GM04504 (cell line): ENCODE data around the gene ABHD2.
"Not testable (repeated sequence)": the region's sequence is repeated elsewhere in the genome, so short reads cannot be mapped to it uniquely, and the experiment has no call there.

Experiments used
- DNase-seq: peaks from one replicate; pipeline ENCODE4 v3.0.0-alpha.2; 2012; ENCODE audit warnings: low read depth

The ABHD2 gene

DNA sequence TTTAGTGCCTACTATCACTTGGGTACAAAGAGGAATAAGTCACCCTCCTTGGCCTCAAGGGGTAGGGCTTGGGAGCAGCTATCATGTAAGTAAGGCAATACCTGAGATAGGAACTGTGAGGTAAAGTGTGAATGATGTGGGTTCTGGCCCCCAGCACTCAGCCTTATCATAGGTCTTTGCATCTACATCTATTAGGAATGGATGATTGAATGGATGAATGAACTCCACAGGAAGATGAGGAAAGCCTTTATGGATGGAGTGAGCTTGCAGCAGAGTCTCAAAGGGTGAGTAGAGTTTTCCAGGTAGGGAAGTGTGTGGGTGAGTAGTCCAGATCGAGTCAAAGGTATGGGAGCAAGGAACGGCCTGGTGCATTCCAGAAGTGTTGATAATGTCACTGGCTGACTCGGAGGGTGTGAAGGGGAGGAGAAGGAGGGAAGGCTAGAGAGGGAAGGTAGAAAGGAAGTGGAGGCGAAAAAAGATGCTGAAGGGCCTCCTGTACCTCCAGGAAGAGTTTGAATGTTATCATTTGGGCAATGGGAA is 13.1 kb upstream of the ABHD2 start:
- no peak for DNase-seq

DNA sequence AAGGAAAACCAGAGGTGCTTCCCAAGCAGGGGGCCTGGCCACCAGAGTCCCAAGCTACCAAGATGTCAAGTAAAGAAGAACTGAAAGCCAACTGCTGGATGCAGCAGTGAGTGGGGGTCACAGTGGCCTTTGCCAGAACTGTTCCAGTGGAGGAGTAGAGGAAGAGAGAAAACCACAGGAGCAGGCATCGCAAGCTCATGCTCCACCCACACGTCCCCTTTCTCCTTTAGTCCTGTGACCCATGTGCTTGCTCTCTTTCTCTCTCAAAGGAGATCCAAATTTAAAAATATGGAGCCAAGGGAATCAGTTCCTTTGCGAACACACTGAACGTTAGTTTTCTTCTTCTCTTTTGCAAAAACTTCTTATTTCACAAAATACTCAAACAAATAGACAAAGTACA is 12.4 kb upstream of the ABHD2 start:
- DNase-seq: no peak

DNA sequence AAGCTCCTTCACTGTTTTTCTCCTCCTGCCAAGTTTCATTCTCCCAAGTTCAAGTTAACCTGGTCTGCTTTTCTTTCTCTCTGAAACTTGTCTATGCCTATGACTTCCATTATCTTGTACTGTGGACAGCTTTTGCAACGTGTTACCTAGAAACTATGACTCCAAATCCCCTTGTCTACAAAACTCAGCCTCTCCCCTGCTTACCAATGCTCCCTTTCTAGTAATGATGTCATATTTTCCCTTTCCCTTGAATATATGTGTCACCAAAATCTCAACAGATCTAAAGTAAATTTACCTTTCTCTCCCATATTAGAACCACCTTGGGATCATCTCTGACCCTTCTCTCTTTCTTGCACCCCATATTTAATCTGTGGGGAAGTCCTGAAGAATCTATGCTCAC is 10.5 kb upstream of the ABHD2 start:
- no peak for DNase-seq

DNA sequence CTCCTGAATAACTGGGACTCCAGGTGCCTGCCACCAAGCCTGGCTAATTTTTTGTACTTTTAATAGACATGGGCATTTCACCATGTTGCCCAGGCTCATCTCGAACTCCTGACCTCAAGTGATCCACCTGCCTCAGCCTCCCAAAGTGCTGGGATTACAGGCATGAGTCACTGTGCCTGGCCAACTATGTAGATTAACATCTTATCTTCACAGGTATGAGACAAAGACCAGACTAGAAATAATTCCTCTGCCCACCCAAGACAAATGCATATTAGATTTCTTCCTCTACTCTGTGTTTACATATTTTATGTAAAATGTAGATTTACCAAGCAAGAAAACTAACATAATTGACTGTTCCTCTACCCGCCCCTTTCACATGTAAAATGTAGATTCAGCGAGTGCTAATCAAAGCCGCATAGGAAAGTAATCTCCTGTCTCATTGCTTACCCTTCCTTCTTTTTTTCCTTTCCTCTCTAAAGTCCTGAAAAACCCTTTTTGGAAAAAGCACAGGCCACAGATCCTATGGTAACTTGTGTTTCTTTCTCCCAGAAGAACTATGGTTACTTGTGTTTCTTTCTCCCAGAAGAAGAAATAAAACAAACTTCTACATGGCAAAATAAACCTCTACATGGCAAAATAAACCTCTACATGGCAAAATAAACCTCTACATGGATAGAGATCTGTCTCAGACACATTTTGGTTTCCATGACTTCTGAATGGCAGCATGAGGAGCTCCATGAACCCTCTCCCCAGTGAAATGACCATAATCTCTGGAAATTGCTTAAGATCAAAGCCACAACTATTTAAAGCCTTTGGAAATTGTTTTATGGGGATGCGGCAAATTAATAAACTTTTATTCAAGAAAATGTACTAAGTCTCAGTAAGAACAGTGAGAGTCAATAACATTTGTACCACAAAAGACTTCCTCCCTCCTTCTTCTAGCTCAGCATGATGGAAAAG is 9.1 kb upstream of the ABHD2 start:
- DNase-seq: no peak

DNA sequence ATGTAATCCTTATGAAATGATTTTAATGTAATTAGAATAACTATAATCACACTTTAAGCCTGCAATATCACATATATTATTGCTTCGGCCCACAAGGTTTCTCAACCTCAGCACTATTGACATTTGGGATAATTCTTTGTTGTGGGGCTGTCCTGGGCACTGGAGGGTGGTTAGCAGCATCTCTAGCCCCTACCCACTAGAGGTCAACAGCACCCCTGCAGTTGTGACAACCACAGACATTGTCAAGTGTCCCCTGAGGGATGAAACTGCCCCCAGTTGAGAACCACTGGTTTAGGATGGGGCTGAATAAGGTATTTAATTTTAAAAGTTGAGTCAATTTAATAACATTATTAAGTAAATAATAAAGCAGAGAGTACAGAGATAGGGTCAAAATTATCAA is 6.4 kb upstream of the ABHD2 start:
- DNase-seq: no peak

DNA sequence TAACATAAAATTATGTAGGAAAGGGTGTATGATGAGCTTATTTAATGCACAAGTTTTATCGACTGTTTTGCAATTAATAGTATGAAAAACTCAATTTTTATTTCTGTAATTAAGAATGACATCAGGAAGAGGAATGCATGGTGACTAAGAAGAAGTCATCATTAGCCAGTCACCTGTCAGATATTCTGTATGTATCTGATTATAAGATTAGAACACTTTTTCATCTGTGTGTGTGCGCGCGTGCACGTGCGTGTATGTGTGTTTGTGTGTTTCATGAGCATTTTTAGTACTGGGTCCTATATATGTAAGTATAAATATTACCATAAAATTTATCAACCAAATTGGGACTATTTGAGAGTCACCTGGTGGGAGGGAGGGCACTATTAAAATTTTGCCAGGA is 5.0 kb upstream of the ABHD2 start:
- DNase-seq: no peak

DNA sequence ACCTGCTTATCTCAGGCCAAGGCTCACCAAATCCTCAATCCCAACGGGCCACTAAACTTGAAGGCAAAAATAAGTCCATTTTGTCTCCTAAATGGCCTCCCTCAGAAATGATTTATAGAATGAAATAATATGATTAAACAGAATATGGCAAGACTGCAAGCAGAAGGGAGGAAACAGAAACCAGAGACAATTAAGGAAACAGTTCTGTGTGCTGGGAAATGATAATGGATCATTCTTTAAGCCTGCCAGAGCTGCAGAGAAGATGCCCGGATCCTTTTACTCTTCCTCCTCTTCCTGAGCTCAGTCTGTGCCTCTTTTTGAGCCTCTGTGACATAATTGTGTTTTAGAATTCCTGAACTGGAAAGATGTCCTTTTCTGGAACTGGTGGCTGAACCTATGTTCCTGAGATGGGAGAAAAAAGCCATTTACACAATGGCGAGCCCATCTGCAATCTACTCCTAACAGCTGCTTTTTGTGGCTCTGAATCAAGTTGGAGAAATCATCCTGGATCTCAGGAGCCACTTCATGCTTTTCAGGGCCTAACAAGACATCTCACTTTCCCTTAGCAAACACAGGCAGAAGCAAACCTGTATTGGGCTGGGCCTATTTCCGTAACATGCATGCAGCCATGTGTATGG is 2.8 kb upstream of the ABHD2 start:
- no peak for DNase-seq

DNA sequence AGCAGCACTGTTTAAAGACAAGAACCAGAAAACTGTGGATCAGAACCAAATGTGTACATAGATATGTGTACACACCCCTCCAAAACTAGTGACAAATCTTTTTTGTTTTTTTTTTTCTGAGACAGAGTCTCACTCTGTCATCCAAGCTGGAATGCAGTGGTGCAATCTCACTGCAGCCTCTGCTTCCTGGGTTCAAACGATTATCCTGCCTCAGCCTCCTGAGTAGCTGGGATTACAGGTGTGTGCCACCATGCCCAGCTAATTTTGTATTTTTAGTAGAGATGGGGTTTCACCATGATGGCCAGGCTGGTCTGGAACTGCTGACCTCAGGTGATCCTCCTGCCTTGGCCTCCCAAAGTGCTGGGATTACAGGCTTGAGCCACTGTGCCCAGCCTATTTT is 2.3 kb upstream of the ABHD2 start:
- DNase-seq: not testable (repeated sequence)

DNA sequence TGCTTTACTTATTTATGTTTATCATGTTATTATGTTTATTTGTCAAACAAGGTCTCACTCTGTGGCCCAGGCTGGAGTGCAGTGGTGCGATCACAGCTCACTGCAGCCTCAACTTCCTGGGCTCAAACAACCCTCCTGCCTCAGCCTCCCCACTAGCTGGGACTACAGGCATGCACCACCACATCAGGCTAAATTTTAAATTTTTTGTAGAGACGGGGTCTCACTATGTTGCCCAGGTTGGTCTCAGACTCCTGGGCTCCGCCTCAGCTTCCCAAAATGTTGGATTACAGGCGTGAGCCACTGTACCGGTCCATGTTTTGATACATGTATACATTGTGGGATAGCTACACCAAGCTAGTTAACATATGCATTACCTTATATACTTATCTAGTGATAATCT is 1.9 kb upstream of the ABHD2 start:
- DNase-seq: not testable (repeated sequence)

DNA sequence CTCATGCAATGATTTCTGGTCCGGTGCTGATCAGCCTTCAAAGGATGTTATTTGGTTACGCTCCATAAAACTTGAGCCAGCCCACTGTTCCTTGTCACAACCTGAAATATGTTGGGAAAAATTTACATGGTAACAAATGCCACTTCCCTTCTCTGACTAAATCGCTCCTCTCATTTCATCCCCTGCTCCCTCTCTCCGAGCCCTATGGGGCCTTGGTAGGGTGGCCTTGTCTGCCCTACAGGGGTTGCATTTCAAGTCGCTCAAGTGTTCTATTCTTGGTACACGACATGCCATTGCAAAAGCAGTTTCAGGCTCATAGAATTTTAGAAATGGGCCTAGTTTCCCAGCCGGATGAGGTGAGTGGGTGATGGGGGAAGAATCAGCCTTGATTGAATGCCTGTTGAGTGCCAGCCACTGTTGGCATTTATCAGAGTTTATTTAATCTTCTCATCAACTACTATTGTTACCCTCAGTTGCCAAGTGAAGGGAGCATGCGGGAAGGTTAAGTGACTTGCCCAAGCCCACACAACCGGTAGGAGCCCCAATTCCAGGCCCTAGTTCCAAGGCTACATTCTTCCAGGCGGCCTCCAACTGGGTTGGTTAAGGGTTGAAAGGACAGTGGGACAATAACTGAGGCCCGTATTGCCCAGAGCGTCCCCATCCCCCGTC is 961 bp upstream of the ABHD2 start:
- DNase-seq: no peak

DNA sequence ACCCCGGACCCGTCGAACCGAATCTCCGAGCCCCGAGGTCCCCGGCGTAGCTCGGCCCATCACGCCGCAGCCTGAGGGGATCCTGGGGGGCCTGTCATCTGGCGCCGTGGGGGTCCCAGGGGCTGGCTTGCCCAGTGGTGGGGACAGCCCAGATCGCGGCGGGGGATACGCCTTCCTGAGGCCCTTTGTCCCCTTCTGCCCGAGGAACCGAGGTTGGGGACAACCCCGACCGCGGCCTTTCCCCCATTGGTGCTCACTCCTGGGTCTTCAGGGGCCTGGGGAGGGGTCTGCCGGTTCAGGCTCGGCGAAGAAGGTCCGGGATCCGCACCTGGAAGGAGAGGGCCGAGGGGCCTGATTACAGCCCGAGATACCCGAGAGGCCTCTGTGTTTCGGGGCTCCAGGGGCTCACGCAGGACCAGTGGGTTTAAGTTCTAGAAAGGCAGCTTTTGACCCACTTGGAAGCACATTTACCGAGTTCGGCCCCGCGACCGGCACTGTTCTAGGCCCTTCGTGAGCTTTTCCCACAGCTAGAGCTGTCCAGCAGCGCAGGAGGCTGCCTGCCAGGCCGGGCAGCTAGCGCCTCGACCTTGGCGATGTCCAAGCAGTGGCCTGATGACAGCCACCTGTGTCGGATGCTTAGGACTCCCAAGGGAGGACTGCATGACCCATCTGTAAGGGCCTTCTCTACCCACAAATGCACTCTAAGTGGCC is 504 bp downstream of the ABHD2 start:
- DNase-seq: no peak

DNA sequence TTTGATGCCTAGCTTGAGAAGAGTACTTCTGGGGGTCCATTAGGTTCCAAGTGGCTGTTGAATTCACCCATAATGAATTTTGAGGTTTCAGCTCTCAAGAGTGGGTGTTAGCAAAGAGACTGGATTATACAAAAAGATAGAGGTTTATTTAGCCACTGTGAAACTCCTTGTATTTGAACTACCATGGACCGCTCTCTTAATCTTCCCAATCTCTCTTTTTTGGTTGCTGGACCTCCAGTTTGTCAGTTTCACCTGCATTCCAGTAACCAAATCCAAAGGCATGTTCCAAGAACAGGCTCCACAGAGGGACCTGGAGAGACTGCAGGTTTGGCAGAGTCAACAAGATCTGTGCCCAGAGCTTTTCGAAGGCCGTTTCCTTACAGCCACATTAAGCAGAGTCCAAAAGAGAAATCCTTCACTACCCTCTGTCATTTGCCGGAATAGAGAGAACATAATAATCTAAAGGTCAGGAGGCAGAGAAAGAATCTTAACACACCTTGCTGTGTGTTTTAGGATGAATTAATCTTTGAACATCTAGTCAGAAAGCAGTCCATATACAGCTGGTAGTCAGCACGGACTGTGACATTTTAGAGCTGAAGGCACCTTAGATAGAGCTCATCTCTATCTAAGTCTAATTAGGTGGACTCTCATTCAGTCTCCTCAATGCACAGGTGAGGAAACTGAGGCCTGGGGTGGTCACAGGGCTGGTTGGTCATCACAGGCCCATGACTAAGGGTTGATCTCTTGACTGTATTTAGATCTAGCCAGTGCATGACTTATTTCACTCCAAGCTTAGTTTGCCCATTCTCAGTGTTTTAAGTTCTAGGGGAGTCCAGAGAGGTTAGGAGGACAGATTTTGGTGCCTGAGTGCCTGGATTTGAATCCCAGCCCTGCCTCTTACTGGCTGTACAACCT is 1.3 kb downstream of the ABHD2 start:
- no peak for DNase-seq

DNA sequence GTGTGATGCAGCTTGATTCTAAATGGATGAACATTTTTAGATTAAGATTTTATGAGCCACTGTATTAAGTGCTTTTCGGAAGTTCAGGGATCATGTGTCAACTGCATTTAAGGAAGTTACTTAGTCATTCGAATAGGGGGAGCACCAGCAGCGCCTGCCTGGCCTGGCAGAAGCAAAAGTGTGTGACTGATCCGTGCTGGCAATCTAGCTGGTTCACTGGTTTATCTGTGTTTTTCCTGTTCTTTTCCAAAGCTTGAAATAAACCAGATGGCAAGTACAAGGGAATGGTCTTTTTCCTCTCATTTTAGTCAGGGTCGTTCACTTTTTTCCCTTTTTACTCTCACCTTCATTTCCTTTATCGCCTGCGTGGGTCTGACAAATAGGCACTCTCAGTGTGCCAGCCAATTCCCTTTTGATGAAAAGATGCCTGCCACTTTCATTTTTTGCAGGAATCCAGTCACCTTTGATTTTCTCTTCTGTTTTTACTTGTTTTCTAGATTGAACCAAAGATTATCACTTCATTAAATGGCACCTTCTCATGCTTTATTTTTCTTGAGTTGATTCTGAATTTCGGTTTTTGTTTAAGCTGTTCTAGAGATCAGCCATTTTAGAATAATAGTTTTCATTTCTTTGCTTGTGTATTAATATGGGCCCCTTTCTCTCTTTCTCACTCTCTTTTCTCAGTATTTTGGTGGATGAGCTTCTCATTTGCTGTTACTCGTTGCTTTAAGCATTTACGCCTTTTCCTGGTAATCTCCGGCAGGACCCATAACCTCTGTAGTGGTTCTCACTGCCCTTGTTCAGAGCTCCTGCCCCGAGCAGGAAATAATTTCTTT is 2.8 kb downstream of the ABHD2 start:
- no peak for DNase-seq

DNA sequence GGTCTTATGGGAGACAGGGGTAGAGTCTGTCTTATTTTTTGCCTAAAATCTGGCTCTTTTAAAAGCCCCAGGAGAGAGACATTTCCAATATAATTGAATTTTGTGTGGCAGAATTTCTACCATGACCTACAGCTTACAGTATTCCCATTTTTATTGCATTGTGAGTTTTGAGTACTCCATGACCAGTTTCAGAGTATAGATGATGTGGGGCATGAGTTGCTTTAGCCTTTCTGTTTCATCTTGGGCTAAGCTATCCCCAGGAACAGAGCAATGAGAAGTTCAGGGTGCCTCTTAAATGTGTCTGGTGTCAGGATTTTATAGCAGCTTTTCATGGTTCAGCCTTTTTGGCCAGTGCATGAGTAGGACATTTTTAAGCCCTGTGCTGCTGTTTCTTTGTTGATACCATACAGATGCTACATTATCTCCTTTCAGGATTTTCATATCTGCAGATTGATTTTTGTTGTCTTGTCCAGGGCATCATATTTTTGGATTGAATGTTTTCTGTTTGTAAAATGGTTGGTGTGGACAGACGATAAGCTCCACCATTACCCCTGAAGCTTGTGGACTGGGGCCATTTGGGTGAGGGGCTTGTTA is 3.5 kb downstream of the ABHD2 start:
- DNase-seq: no peak

DNA sequence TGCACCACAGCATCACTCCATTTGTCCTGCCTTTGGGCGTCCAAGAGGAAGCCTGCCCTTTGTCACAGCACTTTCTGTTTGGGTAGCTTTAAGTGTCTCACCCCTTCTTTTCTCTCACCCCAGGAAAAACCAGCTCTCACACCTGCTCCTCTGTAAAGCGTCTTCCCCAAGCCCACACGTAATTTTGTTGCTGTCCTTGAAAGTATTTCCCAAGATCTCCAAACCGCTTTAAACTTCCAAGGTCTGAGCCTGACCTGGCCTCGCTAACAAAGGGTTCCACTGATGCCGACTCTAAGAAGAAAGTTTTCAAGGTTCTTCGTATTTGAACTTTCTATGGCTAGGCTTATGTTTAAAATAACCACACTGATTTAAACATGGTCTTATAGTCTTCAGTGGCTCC is 5.3 kb downstream of the ABHD2 start:
- DNase-seq: no peak

DNA sequence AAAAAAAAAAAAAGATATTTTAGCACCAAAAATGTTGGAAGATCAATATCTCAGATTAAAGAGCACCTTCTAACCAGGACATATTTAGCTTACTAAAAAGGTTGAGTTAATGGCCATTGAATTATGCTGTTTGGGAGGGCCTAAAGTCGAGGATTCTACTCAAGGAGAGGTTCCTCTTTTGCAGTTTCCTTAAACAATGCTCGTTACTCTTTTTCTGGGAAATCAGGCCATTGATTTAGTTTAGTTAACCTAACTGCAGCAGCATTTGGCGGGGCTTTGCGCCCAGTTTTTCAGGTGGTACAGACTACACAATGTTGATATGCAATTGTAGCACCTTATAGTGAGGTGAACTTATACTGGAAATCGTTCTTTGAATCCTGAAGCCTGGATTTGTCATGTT is 6.8 kb downstream of the ABHD2 start:
- DNase-seq: no peak

DNA sequence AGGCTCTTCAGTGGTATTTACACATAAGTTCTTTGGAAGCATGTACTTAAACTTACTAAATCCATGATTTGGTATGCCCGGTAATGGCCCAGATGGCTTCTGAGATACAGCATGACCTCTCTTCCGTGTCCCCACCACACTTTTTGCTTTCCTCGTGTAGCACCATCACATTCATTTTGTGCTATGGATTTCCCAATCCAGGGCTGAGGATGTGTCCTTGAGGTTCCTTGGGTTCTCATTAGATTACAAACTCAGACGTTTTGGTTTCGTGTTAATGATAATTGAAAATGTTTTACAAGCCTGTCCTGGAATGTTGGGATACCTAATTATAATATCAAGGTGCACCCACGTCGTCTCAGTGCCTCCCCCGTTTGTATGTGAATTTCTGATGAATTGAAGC is 7.3 kb downstream of the ABHD2 start:
- DNase-seq: no peak

DNA sequence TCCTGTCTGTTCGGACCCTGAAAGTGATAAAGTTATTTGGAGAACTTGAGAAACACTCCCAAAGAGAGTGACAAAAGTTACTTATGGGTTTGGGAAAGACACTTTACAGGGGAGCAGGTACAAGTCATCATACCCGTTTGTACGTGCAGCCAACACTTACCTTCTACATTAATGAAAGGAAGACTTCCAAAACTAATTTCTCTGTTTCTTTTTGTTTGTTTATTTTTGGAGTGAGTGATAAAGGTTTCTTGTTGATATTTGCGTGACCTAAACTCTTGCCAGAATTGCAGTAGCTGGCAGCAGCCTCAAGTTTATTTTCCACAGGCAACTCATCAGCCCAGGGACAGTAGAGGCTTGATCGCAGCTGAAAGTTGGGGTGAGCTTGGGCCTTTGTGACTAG is 8.4 kb downstream of the ABHD2 start:
- no peak for DNase-seq

DNA sequence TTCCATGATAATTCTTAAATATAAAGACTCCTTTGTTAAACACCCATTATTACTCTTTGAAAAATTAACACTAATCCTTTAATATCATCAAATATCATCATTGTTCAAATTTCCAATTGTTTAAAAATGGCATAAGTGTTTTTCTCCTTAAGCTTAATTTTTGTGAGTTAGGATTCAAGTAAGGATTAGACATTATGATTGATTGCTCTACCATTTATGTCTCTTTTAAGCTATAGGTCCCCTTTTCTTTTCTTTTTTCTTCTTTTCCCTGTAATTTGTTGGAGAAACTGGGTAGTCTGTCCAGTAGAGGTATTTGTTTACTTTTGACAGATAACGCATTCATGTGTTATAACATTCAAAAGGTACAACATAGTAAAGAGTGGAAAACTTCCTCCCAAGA is 9.1 kb downstream of the ABHD2 start:
- DNase-seq: no peak

DNA sequence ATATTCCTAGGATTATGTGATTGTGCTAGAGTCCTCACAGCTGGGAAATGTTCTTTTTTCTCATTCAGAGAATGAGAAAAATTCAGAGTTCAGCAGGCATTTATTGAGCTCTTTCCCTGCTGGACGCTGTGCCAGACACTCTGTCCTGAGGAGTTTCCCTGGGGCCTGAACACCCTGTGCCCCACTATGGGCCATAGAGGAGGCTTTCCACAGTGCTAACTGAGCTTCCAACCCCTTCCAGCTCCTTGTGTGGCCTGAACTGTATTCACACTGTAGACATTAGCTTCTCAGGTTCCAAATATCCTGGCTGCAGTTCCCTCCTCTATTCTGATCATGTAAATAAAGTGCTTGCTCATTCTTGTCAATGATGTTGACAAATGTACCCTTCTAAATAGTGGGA is 10.0 kb downstream of the ABHD2 start:
- no peak for DNase-seq
